Lower leg skin (tissue), 3 donors: Measurements from ENCODE around the gene ZCCHC2.

ENCODE experiments used
- CTCF ChIP-seq, 3 donors: fragments of 450-650 bp; IDR thresholded peaks; one replicate each; pipeline ENCODE4 v1.5.1; 2016; ENCODE audit warnings: antibody characterized with exemption in 3 of 3, mild to moderate bottlenecking in 3 of 3, moderate library complexity in 2 of 3
- POLR2A ChIP-seq, 2 donors: fragments of 450-650 bp; IDR thresholded peaks; one replicate each; pipeline ENCODE4 v1.6.1; 2016 to 2017; ENCODE audit warnings: antibody characterized with exemption in 2 of 2, mild to moderate bottlenecking in 1 of 2, moderate library complexity in 1 of 2

- TF ChIP-seq CTCF (IDR thresholded peaks at IDR 0.05) (no peak), POLR2A (IDR thresholded peaks at IDR 0.05) (no peak)
These were observed 23.6 kb upstream of the ZCCHC2 start for GRCh38 chr18:62499263-62499650.
